COLO829 (cell line): ENCODE results near the gene TMEM181.

Experiments used
- DNase-seq: peaks from one replicate; pipeline ENCODE4 v3.0.0; 2012; ENCODE audit warnings: low spot score

The TMEM181 gene

GRCh38 chr6:158565122-158565429 lies 5.2 kb downstream of the TMEM181 start:
- DNase-seq = no peak

DNA sequence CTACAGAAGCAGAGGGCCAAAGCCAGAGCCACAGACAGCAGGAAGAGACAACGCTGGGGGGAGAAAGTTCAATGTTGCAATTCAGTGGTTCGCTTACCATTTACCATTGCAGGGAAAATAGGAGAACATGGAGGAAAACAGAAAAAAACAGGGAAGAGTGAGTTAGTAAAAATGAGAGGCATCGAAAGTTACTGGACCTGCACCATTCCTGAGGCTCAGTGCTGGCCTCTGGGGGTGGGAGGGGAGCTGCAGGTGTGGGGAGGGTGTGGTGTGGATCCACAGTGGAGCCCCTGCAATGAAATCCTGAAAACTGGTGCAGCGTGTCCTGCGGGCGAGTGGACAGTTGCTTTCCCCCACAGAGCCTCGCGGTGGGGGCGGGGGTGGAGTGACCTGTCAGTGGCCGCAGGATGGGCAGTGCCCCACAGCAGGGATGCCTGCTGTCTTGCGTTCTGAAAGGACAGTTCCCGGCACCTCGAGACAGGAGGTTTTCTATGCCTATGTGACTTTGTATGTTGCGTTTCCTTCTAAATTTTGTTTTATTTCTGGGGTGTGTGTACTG lies 5.7 kb downstream of the TMEM181 start:
- no peak for DNase-seq

GRCh38 chr6:158566207-158566818 lies 6.4 kb downstream of the TMEM181 start:
- no peak for DNase-seq

- DNase-seq = no peak
Observed at GRCh38 chr6:158567152-158567551, 7.3 kb downstream of the TMEM181 start.

GRCh38 chr6:158567871-158568401 lies 8.0 kb downstream of the TMEM181 start:
- DNase-seq = no peak

DNA sequence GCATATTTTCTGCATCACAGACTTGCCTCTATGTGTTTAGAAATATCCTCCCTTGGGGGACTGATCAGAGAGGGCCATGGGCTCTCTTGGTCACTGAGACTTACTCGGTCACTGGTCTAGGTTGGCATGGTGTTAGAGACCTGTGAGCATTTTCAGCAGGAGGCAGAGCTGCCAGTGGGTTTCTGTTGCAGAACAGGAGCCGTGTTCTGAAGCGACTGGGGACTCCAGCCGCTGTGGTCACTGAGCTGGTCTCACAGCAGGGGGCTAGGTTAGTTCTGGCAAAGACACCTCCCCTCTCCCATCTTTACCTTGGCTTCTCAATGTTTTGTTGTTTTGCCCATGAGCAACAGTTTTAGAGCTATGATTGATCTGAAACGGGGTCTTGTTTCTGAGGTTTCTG lies 8.7 kb downstream of the TMEM181 start:
- no peak for DNase-seq

DNA sequence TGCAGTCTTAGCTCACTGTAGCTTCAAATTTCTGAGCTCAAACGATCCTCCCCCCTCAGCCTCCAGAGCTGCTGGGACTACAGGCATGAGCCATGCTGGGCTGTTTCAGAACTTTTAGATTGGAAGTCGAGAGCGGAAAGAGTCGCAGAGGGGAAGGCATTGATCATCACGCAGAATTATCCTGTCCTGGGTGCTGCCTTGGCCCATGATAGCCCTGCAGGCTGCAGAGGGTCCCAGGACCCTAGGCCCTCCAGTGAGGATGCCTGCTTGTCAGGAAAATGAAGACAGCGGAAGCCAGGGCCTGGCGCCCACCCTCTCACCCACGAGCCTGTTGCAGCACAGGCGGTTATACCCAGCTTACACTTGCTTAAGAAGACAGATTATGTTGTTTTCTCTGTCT lies 9.1 kb downstream of the TMEM181 start:
- DNase-seq = no peak

GRCh38 chr6:158570681-158570962 lies 10.7 kb downstream of the TMEM181 start:
- DNase-seq = no peak

- no peak for DNase-seq
Observed at GRCh38 chr6:158571826-158572652, 12.1 kb downstream of the TMEM181 start.

- no peak for DNase-seq
Observed at GRCh38 chr6:158572653-158573541, 13.0 kb downstream of the TMEM181 start.

GRCh38 chr6:158573542-158573931 lies 13.6 kb downstream of the TMEM181 start:
- DNase-seq = no peak

- DNase-seq = no peak
Observed at GRCh38 chr6:158574800-158575199, 14.9 kb downstream of the TMEM181 start.

- DNase-seq = no peak
Observed at GRCh38 chr6:158575550-158575949, 15.7 kb downstream of the TMEM181 start.

DNA sequence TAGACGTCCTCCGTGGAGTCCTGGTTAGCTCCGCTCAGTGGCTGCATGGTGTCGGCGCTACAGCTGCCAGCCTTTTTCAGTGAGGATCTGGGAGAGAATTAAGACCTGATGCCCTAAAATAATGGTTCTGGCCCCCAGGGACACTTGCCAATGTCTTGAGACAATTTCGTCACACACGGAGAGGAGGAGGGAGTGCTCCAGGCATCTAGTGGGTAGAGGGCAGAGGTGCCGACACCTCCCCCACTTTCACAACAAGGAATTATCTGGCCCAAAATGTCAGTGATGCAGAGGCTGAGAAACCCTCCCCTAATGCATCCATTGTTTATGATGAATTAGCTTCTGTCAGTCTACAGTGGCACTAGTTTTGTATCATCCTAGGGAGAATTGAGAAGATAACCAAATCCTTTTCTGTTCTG lies 24.4 kb downstream of the TMEM181 start:
- peak; percentile 69 for DNase-seq

GRCh38 chr6:158586652-158587051 lies 26.8 kb downstream of the TMEM181 start:
- DNase-seq = no peak

DNA sequence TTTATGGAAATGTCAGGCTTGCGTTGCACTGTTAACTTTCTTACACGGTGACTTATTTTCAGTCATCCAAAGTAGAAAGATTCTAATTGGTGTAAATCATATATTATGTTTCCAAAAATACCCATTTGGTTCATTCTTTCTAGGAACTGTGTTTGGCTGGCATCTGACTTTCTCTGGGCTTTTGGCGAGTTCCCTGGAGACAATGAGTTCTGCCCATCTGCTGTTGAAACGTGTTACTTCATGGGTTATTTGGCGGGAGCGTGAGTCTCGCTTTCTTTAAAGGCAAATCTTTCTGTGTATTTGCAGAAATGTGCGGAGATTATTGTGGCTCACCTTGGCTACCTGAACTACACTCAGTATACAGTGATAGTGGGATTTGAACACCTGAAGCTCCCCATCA lies 29.5 kb downstream of the TMEM181 start:
- DNase-seq = no peak

DNA sequence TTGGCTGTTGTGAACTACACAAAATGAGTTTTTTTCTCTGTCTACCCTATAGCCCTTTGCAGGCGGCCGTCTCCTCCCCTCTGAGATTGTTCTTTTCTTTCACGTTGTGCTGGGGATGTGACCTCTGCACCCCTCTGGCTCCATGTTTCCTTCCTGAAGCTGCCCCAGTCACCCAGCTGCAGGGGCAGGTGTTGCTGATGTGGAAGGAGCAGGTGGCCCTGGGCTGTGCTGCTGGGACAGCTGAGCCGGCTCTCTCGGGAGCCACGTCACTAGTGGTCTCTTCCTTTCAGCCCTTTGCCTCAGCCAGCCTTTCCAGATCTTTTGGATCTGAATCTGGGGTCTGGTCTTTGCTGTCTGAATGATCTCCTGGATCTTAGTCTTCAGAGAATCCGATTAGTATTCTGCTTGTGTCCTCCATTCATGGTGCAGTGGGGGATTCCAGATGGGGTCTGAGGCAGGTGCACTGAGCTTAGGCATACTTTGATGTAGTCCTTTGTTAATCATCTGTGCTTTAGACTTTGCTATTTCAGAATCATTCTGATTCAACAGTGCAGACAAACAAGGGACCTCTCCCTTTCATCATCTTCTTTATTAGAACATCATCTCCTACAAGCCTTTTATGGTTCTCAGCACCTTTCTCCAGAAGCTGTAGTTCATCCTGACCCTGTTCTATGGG lies 31.4 kb downstream of the TMEM181 start:
- no peak for DNase-seq

- no peak for DNase-seq
Observed at GRCh38 chr6:158591810-158592209, 31.9 kb downstream of the TMEM181 start.

GRCh38 chr6:158593670-158594069 lies 33.8 kb downstream of the TMEM181 start:
- no peak for DNase-seq

DNA sequence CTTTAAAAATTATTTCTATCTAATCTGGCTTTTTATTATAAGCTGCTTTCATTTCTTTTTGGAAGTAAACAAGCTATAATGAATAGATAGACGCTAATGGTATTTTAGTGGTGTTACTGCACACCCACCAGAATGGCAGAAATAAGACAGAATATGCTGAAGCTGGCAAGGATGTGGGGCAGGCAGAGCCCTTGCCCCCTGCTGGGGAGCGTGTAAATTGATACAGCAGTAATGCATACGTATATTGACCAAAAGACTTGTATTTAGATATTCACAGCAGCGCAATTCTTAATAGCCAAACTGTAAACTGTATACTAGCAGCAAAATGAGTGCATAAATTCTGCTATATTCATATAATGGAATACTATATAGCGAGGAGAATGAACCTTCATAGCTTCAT lies 35.3 kb downstream of the TMEM181 start:
- no peak for DNase-seq

GRCh38 chr6:158596861-158597260 lies 37.0 kb downstream of the TMEM181 start:
- DNase-seq = no peak

- no peak for DNase-seq
Observed at GRCh38 chr6:158597565-158597964, 37.7 kb downstream of the TMEM181 start.
